DMS79 treated with DMSO at 0.1 percent for 48 hours (cell line): ENCODE data around the gene ACTR1A.

Experiments used
- DNase-seq: peaks from one replicate; lab custom pipeline; 2025; lab: John Stamatoyannopoulos, UW

Gene ACTR1A

GRCh38 chr10:102485093-102485784 lies 17.3 kb downstream of the ACTR1A start:
- no peak for DNase-seq

GRCh38 chr10:102484021-102484420 lies 18.5 kb downstream of the ACTR1A start:
- DNase-seq: no peak

- no peak for DNase-seq
These were observed 22.1 kb downstream of the ACTR1A start for GRCh38 chr10:102480396-102480795.

GRCh38 chr10:102479651-102480050 lies 22.9 kb downstream of the ACTR1A start:
- DNase-seq: no peak

GRCh38 chr10:102476466-102477141 lies 25.9 kb downstream of the ACTR1A start:
- peak; percentile 50 for DNase-seq

- no peak for DNase-seq
These were observed 27.0 kb downstream of the ACTR1A start for GRCh38 chr10:102475451-102476040.

- no peak for DNase-seq
These were observed 28.8 kb downstream of the ACTR1A start for GRCh38 chr10:102473445-102474331.

- no peak for DNase-seq
These were observed 31.6 kb downstream of the ACTR1A start for GRCh38 chr10:102470579-102471546.

GRCh38 chr10:102468683-102469082 lies 33.8 kb downstream of the ACTR1A start:
- no peak for DNase-seq

GRCh38 chr10:102467971-102468438 lies 34.5 kb downstream of the ACTR1A start:
- no peak for DNase-seq

- DNase-seq: no peak
These were observed 35.2 kb downstream of the ACTR1A start for GRCh38 chr10:102467318-102467717.

- DNase-seq: no peak
These were observed 37.0 kb downstream of the ACTR1A start for GRCh38 chr10:102465466-102465865.

GRCh38 chr10:102463983-102464382 lies 38.5 kb downstream of the ACTR1A start:
- no peak for DNase-seq

- DNase-seq: no peak
These were observed 39.9 kb downstream of the ACTR1A start for GRCh38 chr10:102462512-102463054.

- peak; percentile 67 for DNase-seq
These were observed 41.1 kb downstream of the ACTR1A start for GRCh38 chr10:102461187-102462054.

- DNase-seq: no peak
These were observed 41.7 kb downstream of the ACTR1A start for GRCh38 chr10:102460836-102461186.

GRCh38 chr10:102458656-102459055 lies 43.9 kb downstream of the ACTR1A start:
- DNase-seq: no peak

- DNase-seq: no peak
These were observed 44.8 kb downstream of the ACTR1A start for GRCh38 chr10:102457591-102458150.

GRCh38 chr10:102455893-102456471 lies 46.5 kb downstream of the ACTR1A start:
- DNase-seq: no peak
